HG02571 (cell line): ENCODE measurements around the gene ZBTB38.

Source experiments
- ATAC-seq: cut with Tn5 transposase; IDR thresholded peaks from one replicate; pipeline ENCODE4 v1.9.1; 2021; ENCODE audit warnings: mild to moderate bottlenecking, moderate library complexity; ENCODE audit not compliant: unreplicated experiment

ZBTB38 gene

DNA sequence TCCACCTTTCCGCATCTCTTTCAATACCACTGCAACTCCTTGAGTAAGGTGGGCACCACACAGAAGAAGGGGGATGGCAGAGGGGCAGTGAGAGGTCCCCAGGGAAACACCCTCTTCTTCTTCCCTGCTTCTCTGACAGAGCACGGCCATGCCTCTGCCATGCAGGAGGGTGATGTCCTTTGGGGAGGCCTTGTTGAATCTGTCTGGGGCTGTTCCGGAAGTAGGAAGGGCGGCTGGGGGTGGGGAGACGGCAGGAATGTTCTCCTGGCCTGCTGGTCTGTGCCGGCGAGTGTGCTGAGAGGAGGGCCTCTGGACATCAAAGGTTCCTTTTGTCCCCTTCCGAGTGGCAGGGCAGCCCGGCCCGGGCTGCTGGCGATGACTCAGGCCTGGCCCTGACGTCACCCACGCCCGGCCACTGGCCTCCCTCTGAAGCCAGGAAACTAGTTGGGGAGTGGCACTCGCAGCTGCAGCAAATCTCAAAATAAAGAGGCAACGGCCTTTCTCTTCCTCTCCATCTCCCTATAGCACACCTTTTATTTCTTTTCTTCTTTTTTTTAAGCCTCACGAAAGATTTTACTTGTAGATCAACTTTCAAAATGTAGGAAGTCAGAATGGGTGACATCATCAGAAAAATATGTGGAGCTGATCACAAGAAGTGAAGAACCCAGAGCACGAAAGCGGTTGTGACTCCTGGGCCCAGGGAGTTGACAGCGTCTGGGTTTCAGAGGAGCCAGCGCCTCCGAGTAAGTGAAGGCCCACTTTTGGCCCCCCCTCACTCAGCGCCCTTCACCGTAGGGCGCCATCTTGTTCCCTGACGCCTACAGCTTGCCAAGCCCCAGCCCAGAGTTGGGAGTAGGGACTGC, at the start of gene ZBTB38:
Gene ZBTB38, plus strand, starts transcription at position 443 of the 863 bp plus-strand sequence. CDS start 73,885 bp downstream, outside the sequence.
- ATAC-seq, result no peak

DNA sequence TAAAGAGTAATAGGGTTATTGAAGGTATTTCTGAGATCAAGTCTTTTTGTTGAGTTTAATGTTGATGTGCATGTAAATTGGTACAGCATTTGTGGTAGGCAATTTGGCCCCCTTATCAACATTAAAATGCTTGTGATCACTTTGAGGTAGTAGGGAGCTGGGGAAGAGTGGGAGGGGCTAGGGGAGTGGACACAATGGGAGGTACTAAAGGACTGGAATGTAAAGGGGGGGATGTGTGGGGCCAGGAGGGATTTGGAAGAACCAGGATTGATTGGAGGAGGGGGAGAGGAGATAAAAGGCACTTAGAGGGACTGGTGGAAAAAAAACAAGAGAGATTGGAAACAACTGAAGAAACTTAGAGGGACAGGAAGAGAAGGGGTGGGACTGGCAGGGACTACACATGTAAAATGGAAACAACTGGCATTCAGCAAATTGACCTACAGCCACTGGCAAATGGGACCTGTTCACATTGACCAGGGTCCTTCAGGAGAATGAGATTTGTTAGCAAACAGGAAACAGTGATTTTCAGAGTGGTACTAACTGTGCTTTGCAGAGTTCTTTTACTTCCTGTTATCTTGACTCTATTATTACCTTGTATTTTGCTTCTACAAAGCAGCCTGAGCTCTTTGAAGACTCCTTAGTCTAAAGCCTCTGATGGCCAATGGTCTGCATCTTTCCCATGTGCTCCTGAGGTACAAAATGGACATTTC, 47.8 kb upstream of the ZBTB38 start:
- no peak for ATAC-seq

- ATAC-seq, result no peak
Observed at GRCh38 chr3:141321109-141321497, 47.2 kb upstream of the ZBTB38 start.

- ATAC-seq, result no peak
Observed at GRCh38 chr3:141323936-141324704, 44.2 kb upstream of the ZBTB38 start.

GRCh38 chr3:141326123-141326522, 42.2 kb upstream of the ZBTB38 start:
- no peak for ATAC-seq

DNA sequence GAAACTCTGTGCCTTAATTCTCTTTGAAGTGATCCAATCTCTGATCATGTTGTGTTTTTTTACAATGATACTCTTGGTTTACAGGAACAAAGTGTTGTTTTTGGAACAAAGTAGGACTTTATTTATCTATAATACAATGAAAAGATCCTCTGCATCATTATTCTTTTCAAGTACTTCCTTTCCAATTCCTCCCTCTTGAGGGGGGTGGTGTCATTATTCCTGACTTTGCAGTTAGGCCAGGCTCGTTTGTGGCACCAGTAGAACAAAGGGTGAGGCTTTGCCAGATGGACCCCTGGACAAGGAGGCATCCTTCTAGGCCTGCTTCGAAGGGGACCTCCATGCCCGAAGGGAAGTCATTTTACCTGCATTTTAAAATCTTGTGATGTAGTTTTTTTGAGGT, 41.7 kb upstream of the ZBTB38 start:
- no peak for ATAC-seq

GRCh38 chr3:141328286-141329166, 39.8 kb upstream of the ZBTB38 start:
- peak; percentile 63 for ATAC-seq

GRCh38 chr3:141330235-141330634, 38.1 kb upstream of the ZBTB38 start:
- ATAC-seq, result no peak

- no peak for ATAC-seq
Observed at GRCh38 chr3:141330718-141331376, 37.5 kb upstream of the ZBTB38 start.

- no peak for ATAC-seq
Observed at GRCh38 chr3:141331377-141332318, 36.7 kb upstream of the ZBTB38 start.

- ATAC-seq, result no peak
Observed at GRCh38 chr3:141332416-141332815, 35.9 kb upstream of the ZBTB38 start.

- ATAC-seq, result no peak
Observed at GRCh38 chr3:141333836-141334626, 34.3 kb upstream of the ZBTB38 start.

DNA sequence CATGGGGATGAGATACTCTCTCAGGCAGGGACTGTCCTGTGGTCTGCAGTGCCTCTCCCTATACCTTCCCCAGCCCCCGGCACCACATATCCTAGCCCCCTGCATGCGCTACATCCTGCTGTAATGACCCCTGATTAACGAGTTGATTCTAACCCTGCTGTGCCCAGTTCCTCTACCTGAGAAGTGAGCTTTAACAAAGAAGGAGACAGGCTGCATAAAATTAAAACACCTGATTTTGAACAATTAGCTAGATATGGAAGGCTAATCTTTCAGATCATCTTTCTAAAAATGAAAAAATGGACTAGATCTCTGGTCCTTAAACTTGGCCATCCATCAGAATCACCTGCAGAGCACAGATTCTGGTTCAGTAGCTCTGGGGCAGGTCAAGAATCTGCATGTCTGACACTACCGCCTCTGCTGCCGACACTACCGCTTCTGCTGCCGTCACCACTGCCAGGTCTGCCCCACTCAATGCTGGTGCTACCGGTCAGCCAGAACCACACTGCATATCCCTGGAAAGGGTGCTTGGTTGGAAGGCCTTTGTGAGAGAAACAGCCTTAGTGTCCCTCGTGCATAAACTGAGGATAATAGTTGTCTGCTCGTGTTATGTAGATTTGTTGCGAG, 33.6 kb upstream of the ZBTB38 start:
- ATAC-seq, result no peak

DNA sequence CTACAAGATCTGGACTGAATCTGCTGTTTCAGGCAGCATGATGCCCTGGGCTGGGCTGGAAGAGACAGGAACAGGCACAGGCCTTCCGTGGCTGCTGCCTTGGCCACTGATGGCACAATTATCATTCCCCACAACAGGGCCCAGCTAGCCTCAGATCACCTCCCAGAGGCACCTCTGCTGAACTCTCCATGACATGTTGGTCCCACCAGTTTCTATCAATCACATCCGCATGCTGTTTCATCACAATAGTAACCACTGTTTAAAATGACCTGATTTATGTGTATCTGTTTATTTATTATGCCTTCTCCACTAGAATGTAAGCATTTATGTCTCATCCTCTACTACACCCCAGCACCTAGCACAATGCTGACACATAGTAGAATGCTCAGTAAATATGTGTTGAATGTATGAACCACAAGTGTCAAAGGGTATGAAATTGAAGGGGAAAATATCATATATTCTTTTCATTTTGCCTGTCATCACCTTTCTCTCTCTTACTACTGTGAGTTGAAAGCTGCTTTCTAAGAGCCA, 32.7 kb upstream of the ZBTB38 start:
- ATAC-seq, result no peak

DNA sequence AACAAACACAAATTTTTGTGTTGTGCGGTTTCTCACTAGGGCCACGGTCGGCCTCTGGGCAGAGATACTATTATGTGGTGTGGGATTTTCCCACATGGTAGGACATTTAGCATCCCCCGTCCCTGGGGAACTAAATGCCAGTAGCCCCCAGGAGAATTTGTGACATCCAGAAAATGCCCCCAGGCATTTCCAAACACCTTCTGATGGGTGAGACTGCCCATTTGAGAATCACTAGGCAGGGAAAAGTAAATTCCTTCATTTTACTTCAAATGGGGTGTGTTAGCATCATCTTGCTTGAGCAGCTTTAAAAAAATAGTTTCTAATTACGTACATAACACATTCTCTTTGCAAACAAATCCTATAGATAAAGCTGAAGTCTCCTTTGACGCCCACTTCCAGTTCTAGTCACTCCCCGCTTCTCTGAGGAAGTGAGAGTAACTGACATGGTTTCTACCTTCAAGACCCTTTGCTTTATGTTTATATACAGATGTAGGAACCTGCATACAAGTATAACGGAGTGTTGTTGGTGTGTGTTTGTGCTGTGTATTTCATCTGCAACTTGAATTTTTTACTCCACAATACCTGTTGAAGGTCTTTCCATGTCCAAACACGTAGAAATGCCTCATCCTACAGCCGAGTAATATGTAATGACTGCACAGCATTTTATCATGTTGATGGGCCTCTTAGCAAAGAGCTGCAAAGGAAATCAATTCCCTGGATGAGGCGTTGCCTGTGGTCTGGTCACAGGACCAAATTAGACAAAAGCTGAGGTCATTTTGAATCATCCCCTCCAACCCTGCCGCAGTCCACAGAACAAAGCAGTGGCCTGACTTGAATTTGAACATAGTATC, 31.4 kb upstream of the ZBTB38 start:
- peak; percentile 87 for ATAC-seq

- no peak for ATAC-seq
Observed at GRCh38 chr3:141337523-141337854, 30.8 kb upstream of the ZBTB38 start.

DNA sequence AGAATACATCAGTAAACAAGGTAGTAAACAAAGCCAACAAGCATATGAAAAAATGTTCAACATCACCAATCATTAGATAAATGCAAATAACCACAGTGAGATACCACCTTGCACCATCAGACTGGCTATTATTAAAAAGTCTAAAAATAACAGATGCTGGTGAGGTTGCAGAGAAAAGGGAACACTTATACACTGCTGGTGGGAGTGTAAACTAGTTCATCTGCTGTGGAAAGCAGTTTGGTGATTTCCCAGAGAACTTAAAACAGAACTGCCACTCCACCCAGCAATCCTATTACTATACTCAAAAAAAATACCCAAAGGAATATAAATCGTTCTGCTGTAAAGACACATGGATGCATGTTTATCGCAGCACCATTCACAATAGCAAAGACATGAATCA, 30.3 kb upstream of the ZBTB38 start:
- ATAC-seq, result no peak
